ENCODE results near the gene GSG1L2.

The GSG1L2 gene

GRCh38 chr17:9821921-9822320 is at the start of gene GSG1L2:
GSG1L2 (minus strand) TSS chr17:9822079; CDS start chr17:9822071, 8 bp downstream.
- DNase-seq (no peak), ATAC-seq (no peak)
- peaks cover 4 to 7% of the 10 kb centered on the region in 2 donors for H3K9me3 Mint-ChIP-seq

GRCh38 chr17:9868552-9868951 is 46.7 kb upstream of the GSG1L2 start:
- Mint-ChIP-seq H3K9me3 (peaks cover 0 to 11% of the 10 kb centered on the region in 2 donors), H3K27ac (no peak overlapping the region), H3K4me1 (no peaks in the 10 kb centered on the region), H3K27me3 (peaks cover 15% of the 10 kb centered on the region), H3K4me3 (no peak overlapping the region)
- ATAC-seq (no peak), DNase-seq (no peak)

More at GRCh38 chr17:9821921-9822320, at the start of gene GSG1L2:
- H3K4me3 Mint-ChIP-seq, result no peak within 1 kb of the TSS
- H3K27me3 Mint-ChIP-seq, result peaks cover 28% of the 10 kb centered on the region
- no peak within 1 kb of the TSS for H3K27ac Mint-ChIP-seq
- H3K4me1 Mint-ChIP-seq, result no peaks in the 10 kb centered on the region

- ATAC-seq (no peak), DNase-seq (no peak)
- Mint-ChIP-seq H3K9me3 (peaks cover 5 to 41% of the 10 kb centered on the region in 2 donors), H3K27ac (no peak overlapping the region), H3K4me3 (no peak overlapping the region), H3K4me1 (no peaks in the 10 kb centered on the region), H3K27me3 (peaks cover 8% of the 10 kb centered on the region)
Measured at GRCh38 chr17:9865586-9865985, 43.7 kb upstream of the GSG1L2 start.

DNA sequence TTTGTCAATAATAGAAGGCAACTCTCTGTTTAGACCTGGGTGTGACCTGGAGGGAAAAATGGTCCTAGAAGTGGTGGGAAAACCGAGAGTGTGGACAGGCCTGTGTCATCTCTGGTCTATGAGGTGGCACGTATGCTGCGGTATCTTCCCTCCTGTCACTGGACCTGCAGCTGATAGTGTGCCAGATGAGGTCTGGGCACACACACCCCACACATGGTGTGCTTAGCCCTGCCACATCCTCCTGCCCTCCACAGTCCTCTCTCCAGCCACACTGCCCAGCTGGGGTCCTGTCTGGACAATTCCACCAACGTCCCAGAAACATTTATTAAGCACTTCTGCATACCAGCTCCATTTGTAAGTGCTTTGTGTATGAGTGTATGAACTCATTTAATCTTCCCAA is 41.1 kb upstream of the GSG1L2 start:
- Mint-ChIP-seq H3K27ac (no peak overlapping the region), H3K27me3 (peaks cover 5% of the 10 kb centered on the region), H3K9me3 (peaks cover 5 to 46% of the 10 kb centered on the region in 2 donors), H3K4me3 (no peak overlapping the region), H3K4me1 (no peaks in the 10 kb centered on the region)
- ATAC-seq (no peak), DNase-seq (no peak)

- peaks cover 5 to 46% of the 10 kb centered on the region in 2 donors for H3K9me3 Mint-ChIP-seq
- no peak overlapping the region for H3K4me3 Mint-ChIP-seq
- no peak overlapping the region for H3K27ac Mint-ChIP-seq
- DNase-seq (no peak), ATAC-seq (no peak)
- no peaks in the 10 kb centered on the region for H3K4me1 Mint-ChIP-seq
- no peaks in the 10 kb centered on the region for H3K27me3 Mint-ChIP-seq
Measured at GRCh38 chr17:9862220-9862619, 40.3 kb upstream of the GSG1L2 start.

- no peak overlapping the region for H3K27ac Mint-ChIP-seq
- DNase-seq (no peak), ATAC-seq (no peak)
- no peaks in the 10 kb centered on the region for H3K4me1 Mint-ChIP-seq
- H3K27me3 Mint-ChIP-seq, result no peaks in the 10 kb centered on the region
- H3K9me3 Mint-ChIP-seq, result peaks cover 5 to 46% of the 10 kb centered on the region in 2 donors
- H3K4me3 Mint-ChIP-seq, result no peak overlapping the region
Measured at GRCh38 chr17:9860851-9861250, 39.0 kb upstream of the GSG1L2 start.

DNA sequence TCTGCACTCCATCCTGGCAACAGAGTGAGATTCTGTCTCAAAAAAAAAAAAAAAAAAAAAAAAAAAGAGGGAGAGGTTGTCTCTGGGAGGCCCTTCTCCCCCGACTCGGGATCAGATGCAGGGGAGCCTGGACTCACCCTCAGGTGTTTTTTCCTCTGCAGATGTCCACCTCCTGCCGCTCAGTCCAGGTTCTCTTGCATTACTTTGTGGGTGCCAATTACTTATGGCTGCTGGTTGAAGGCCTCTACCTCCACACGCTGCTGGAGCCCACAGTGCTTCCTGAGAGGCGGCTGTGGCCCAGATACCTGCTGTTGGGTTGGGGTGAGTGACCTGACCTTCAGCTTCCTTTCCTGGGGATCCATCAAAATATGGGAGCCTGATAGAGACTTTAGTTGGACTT is 37.9 kb upstream of the GSG1L2 start:
- DNase-seq (no peak), ATAC-seq (no peak)
- Mint-ChIP-seq H3K9me3 (peaks cover 5 to 39% of the 10 kb centered on the region in 2 donors), H3K4me1 (no peaks in the 10 kb centered on the region), H3K4me3 (no peak overlapping the region), H3K27ac (no peak overlapping the region), H3K27me3 (no peaks in the 10 kb centered on the region)

DNA sequence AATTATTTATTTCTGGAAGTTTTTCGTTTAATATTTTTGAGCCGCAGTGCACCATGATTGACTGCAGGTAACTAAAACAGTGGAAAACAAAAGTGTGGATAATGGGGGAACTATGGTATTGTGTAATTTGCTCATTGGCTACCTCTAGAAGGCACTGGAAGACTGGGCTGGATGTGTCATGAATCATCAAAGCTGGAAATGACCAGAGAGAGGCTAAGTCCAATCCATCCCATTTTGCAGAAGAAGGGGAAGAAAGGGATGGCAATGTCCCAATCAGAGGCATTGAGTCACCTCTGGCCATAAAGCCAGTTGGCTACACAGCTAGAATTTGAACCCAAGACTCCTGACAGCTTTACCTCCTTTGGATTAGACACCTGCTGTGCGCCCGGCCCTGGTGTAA is 33.2 kb upstream of the GSG1L2 start:
- Mint-ChIP-seq H3K27me3 (no peaks in the 10 kb centered on the region), H3K27ac (no peak overlapping the region), H3K9me3 (peaks cover 0 to 6% of the 10 kb centered on the region in 2 donors), H3K4me3 (no peak overlapping the region), H3K4me1 (no peaks in the 10 kb centered on the region)
- ATAC-seq (no peak), DNase-seq (no peak)

GRCh38 chr17:9854255-9854654 is 32.4 kb upstream of the GSG1L2 start:
- H3K4me1 Mint-ChIP-seq, result no peaks in the 10 kb centered on the region
- H3K27me3 Mint-ChIP-seq, result no peaks in the 10 kb centered on the region
- no peak for DNase-seq
- H3K27ac Mint-ChIP-seq, result no peak overlapping the region
- no peak overlapping the region for H3K4me3 Mint-ChIP-seq
- peaks cover 0 to 6% of the 10 kb centered on the region in 2 donors for H3K9me3 Mint-ChIP-seq
- no peak for ATAC-seq

DNA sequence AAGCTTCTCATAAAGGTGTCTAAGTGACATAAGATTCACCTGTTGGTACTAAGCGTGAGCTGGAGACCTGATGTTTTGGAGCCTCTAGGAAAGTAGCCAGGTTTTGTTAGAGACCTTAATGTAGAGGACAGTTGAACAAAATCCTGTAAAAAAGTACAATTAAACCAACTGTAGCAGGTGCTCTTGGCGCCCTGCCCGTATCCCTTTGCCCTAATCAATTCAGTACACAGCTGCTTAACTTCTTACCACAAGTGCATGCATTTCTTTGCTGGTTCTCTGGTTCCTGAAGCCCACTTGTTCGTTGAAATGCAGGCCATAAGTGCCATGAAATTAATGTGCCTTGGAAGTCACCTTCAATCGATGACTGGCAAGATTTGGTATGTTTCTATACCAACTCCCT is 28.3 kb upstream of the GSG1L2 start:
- Mint-ChIP-seq H3K27me3 (no peaks in the 10 kb centered on the region), H3K4me3 (no peak overlapping the region), H3K27ac (no peak overlapping the region), H3K4me1 (no peaks in the 10 kb centered on the region), H3K9me3 (peaks cover 0 to 6% of the 10 kb centered on the region in 2 donors)
- ATAC-seq, result no peak
- DNase-seq, result no peak

DNA sequence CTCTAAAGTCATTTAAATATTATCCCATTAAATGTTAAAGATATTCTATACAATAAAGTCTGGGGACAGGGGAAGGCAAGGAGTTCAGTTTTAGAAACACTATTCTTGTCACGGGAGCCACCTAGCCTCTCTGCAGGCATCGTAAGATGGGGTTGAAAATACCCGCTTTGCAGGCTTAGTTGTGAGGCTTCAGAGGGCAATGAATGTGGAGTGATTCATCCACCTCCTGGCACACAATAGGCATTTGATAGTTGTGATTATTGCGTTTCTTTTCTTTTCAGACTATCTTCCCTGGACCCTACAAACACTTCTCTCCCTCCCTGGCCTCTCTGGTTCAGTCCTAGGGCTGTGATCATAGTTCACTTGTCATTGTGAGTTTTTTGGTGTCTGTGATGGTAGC is 23.4 kb upstream of the GSG1L2 start:
- Mint-ChIP-seq H3K9me3 (no peaks in the 10 kb centered on the region), H3K4me1 (no peaks in the 10 kb centered on the region), H3K4me3 (no peak overlapping the region), H3K27me3 (peaks cover 3% of the 10 kb centered on the region), H3K27ac (no peak overlapping the region)
- ATAC-seq (no peak), DNase-seq (no peak)

DNA sequence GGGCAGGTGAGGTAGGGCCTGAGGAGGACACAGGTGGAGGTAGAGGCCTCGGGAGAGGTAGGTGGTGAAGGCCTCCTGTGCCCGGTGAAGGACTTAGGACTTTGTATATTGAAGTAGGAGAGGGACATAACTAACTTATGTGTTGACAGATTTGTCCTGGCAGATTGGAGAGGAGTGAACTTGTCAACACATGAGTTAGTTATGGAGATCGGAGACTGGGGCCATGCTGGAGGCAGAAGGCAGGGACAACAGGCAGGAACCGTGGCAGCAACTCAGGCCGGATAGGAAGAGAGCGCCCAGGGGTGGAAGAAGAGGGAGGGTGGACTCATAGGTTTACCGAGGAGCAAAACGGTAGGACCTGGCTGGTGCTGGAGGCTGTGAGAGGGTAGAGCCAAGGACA is 22.3 kb upstream of the GSG1L2 start:
- Mint-ChIP-seq H3K27me3 (peaks cover 14% of the 10 kb centered on the region), H3K4me1 (no peaks in the 10 kb centered on the region), H3K9me3 (no peaks in the 10 kb centered on the region), H3K4me3 (no peak overlapping the region), H3K27ac (no peak overlapping the region)
- no peak for ATAC-seq
- no peak for DNase-seq

- H3K9me3 Mint-ChIP-seq, result no peaks in the 10 kb centered on the region
- peak overlapping the region; percentile 29 to 30 for H3K27ac Mint-ChIP-seq
- no peak for DNase-seq
- H3K27me3 Mint-ChIP-seq, result peaks cover 20% of the 10 kb centered on the region
- H3K4me1 Mint-ChIP-seq, result no peaks in the 10 kb centered on the region
- no peak for ATAC-seq
- H3K4me3 Mint-ChIP-seq, result no peak overlapping the region
Measured at GRCh38 chr17:9843152-9844010, 21.5 kb upstream of the GSG1L2 start.

GRCh38 chr17:9842057-9842758 is 20.3 kb upstream of the GSG1L2 start:
- H3K27me3 Mint-ChIP-seq, result peaks cover 28% of the 10 kb centered on the region
- no peak overlapping the region for H3K27ac Mint-ChIP-seq
- ATAC-seq (no peak), DNase-seq (no peak)
- no peak overlapping the region for H3K4me3 Mint-ChIP-seq
- no peaks in the 10 kb centered on the region for H3K4me1 Mint-ChIP-seq
- H3K9me3 Mint-ChIP-seq, result no peaks in the 10 kb centered on the region

GRCh38 chr17:9839433-9839832 is 17.6 kb upstream of the GSG1L2 start:
- Mint-ChIP-seq H3K27ac (no peak overlapping the region), H3K9me3 (no peaks in the 10 kb centered on the region), H3K4me1 (no peaks in the 10 kb centered on the region), H3K27me3 (peaks cover 28% of the 10 kb centered on the region), H3K4me3 (no peak overlapping the region)
- no peak for ATAC-seq
- DNase-seq, result no peak

Measured in stimulated activated naive CD8-positive, alpha-beta T cell treated with anti-CD3 and anti-CD28 coated beads, Interleukin-15, amount 100 ng/mL, for 72 hours (primary cell).